Upper lobe of left lung (tissue), 4 donors: Measurements from ENCODE around the gene SFXN5.

ENCODE experiments used
- EP300 ChIP-seq, 4 donors: sonication (generic); formaldehyde crosslinking; IDR thresholded peaks; one replicate each; pipeline ENCODE4 v1.5.1; 2017; ENCODE audit warnings: antibody characterized with exemption in 4 of 4, control low read depth in 2 of 4
- POLR2AphosphoS5 ChIP-seq, 2 donors: sonication (generic); formaldehyde crosslinking; IDR thresholded peaks; one replicate each; pipeline ENCODE4 v1.5.1; 2017; ENCODE audit warnings: antibody characterized with exemption in 2 of 2

- TF ChIP-seq POLR2AphosphoS5 (IDR thresholded peaks at IDR 0.05), result no peak
- no peak for TF ChIP-seq EP300 (IDR thresholded peaks at IDR 0.05)
Observed at GRCh38 chr2:72974436-72974754, 97.1 kb downstream of the SFXN5 start.
